Trophoblast cell (in vitro differentiated cells and primary cell): ENCODE results near the gene SLC4A1.

Experiments
- DNase-seq, 2 donors: peaks; one replicate each; pipeline ENCODE4 v3.0.0-alpha.2; 2016
- H2AFZ ChIP-seq: 2 replicates; pipeline ENCODE4 v1.6.1; 2013; ENCODE audit warnings: low read length, moderate library complexity, mild to moderate bottlenecking; ENCODE audit not compliant: insufficient read depth, poor library complexity
- H2AK5ac ChIP-seq: 2 replicates; pipeline ENCODE4 v1.6.1; 2013; ENCODE audit warnings: mild to moderate bottlenecking, low read length
- H2BK120ac ChIP-seq: 2 replicates; pipeline ENCODE4 v1.6.1; 2013; ENCODE audit warnings: low read length, mild to moderate bottlenecking, moderate library complexity; ENCODE audit not compliant: insufficient read depth, poor library complexity
- H2BK12ac ChIP-seq: 2 replicates; pipeline ENCODE4 v1.6.1; 2013; ENCODE audit warnings: mild to moderate bottlenecking, low read length, moderate library complexity
- H2BK5ac ChIP-seq: 2 replicates; pipeline ENCODE4 v1.6.1; 2013; ENCODE audit warnings: low read length, low read depth, moderate library complexity, mild to moderate bottlenecking; ENCODE audit not compliant: poor library complexity
- H3K14ac ChIP-seq: 2 replicates; pipeline ENCODE4 v1.6.1; 2013; ENCODE audit warnings: mild to moderate bottlenecking, low read length
- H3K18ac ChIP-seq: 2 replicates; pipeline ENCODE4 v1.6.1; 2013; ENCODE audit warnings: mild to moderate bottlenecking, low read length
- H3K23ac ChIP-seq: 2 replicates; pipeline ENCODE4 v1.6.1; 2013; ENCODE audit warnings: low read length
- H3K27ac ChIP-seq: 2 replicates; pipeline ENCODE4 v1.5.1; 2013; ENCODE audit warnings: low read depth, mild to moderate bottlenecking, inconsistent platforms, low read length, moderate library complexity
- H3K27me3 ChIP-seq: 2 replicates; pipeline ENCODE4 v1.6.1; 2013; ENCODE audit warnings: inconsistent platforms, mild to moderate bottlenecking, low read length, moderate library complexity; ENCODE audit not compliant: insufficient read depth
- H3K36me3 ChIP-seq, 2 experiments: 1 replicate in 1 of 2; 2 replicates in 1 of 2; pipeline ENCODE4 v1.6.1; 2013; ENCODE audit warnings: low read length in 2 of 2, mild to moderate bottlenecking in 2 of 2, moderate library complexity in 1 of 2; ENCODE audit not compliant: insufficient read depth in 2 of 2, control insufficient read depth in 1 of 2
- H3K4ac ChIP-seq: 2 replicates; pipeline ENCODE4 v1.6.1; 2013; ENCODE audit warnings: low read depth, mild to moderate bottlenecking, low read length, moderate library complexity
- H3K4me1 ChIP-seq, 2 experiments: 1 replicate in 1 of 2; 2 replicates in 1 of 2; pipeline ENCODE4 v1.6.1; 2013; ENCODE audit warnings: low read length in 2 of 2, mild to moderate bottlenecking in 2 of 2, moderate library complexity in 1 of 2; ENCODE audit not compliant: insufficient read depth in 2 of 2, control insufficient read depth in 1 of 2
- H3K4me2 ChIP-seq: 2 replicates; pipeline ENCODE4 v1.6.1; 2013; ENCODE audit warnings: inconsistent platforms, mild to moderate bottlenecking, low read length, moderate library complexity
- H3K4me3 ChIP-seq: 2 replicates; pipeline ENCODE4 v1.5.1; 2013; ENCODE audit warnings: mild to moderate bottlenecking, low read depth, low read length, inconsistent platforms
- H3K79me1 ChIP-seq: one replicate; pipeline ENCODE4 v1.6.1; 2013; ENCODE audit warnings: low read length
- H3K79me2 ChIP-seq: 2 replicates; pipeline ENCODE4 v1.6.1; 2013; ENCODE audit warnings: low read length, mild to moderate bottlenecking; ENCODE audit not compliant: control insufficient read depth, insufficient read depth, poor library complexity
- H3K9ac ChIP-seq: 2 replicates; pipeline ENCODE4 v1.6.1; 2013; ENCODE audit warnings: mild to moderate bottlenecking, low read length
- H3K9me3 ChIP-seq: 2 replicates; pipeline ENCODE4 v1.6.1; 2013; ENCODE audit warnings: low read depth, mild to moderate bottlenecking, control low read depth, inconsistent platforms, low read length; ENCODE audit not compliant: insufficient read depth
- H4K12ac ChIP-seq: 2 replicates; pipeline ENCODE4 v1.6.1; 2013; ENCODE audit warnings: low read depth, mild to moderate bottlenecking, low read length, moderate library complexity
- H4K8ac ChIP-seq: 2 replicates; pipeline ENCODE4 v1.6.1; 2013; ENCODE audit warnings: low read depth, mild to moderate bottlenecking, low read length, moderate library complexity
- H4K91ac ChIP-seq: one replicate; pipeline ENCODE4 v1.6.1; 2013; ENCODE audit warnings: low read depth, mild to moderate bottlenecking, low read length, moderate library complexity
- WGBS: extraction: QIAGEN DNeasy Blood & Tissue Kit; methylation state at CpG from one replicate; pipeline ENCODE4 v1.1.7; 2013; ENCODE audit warnings: missing lambda C conversion rate; ENCODE audit not compliant: insufficient read length, insufficient coverage; ENCODE audit errors: extremely low coverage; 5-methylcytosine and 5-hydroxymethylcytosine counted together

The SLC4A1 gene

GRCh38 chr17:44221862-44222111 lies 46.1 kb downstream of the SLC4A1 start:
- Histone ChIP-seq H3K79me1 (peaks cover 32% of the 10 kb centered on the region), H3K27ac (peak overlapping the region; percentile 39), H2BK5ac (no peak overlapping the region), H4K91ac (peak overlapping the region; percentile 39), H3K4me1 (peaks cover 8 to 15% of the 10 kb centered on the region in 2 experiments), H3K4me2 (peak overlapping the region; percentile 93), H3K23ac (no peak overlapping the region), H4K12ac (no peak overlapping the region), H3K4ac (peak overlapping the region; percentile 50), H4K8ac (peak overlapping the region; percentile 74), H2BK12ac (no peak overlapping the region), H3K36me3 (peaks cover under 1 to 11% of the 10 kb centered on the region in 2 experiments), H3K4me3 (peak overlapping the region; percentile 42), H2AK5ac (no peak overlapping the region), H2BK120ac (no peak overlapping the region), H3K27me3 (no peaks in the 10 kb centered on the region), H3K9ac (peak overlapping the region; percentile 24), H3K9me3 (no peaks in the 10 kb centered on the region), H3K79me2 (peaks cover 26% of the 10 kb centered on the region), H3K18ac (peak overlapping the region; percentile 40), H3K14ac (peak overlapping the region; percentile 26), H2AFZ (peak overlapping the region; percentile 70)
- no CpG with 5 or more reads among the region's 17 CpGs for WGBS
- DNase-seq: peak in 1 of 2 donors; percentile 9

GRCh38 chr17:44221084-44221861 lies 46.7 kb downstream of the SLC4A1 start:
- H3K27ac ChIP-seq: peak overlapping the region; percentile 97
- peak; percentile 67 to 82 for DNase-seq
- peak overlapping the region; percentile 67 for H3K9ac ChIP-seq
- peak overlapping the region; percentile 93 for H3K4me2 ChIP-seq
- H2BK12ac ChIP-seq: peak overlapping the region; percentile 47
- H3K4me1 ChIP-seq: peaks cover 8 to 15% of the 10 kb centered on the region in 2 experiments
- peaks cover 26% of the 10 kb centered on the region for H3K79me2 ChIP-seq
- peak overlapping the region; percentile 98 for H3K4me3 ChIP-seq
- no CpG with 5 or more reads among the region's 54 CpGs for WGBS
- H2AK5ac ChIP-seq: peak overlapping the region; percentile 57
- no peaks in the 10 kb centered on the region for H3K9me3 ChIP-seq
- H2BK120ac ChIP-seq: no peak overlapping the region
- H4K8ac ChIP-seq: peak overlapping the region; percentile 87
- no peak overlapping the region for H3K23ac ChIP-seq
- peak overlapping the region; percentile 98 for H3K18ac ChIP-seq
- H4K91ac ChIP-seq: peak overlapping the region; percentile 87
- peak overlapping the region; percentile 95 for H3K4ac ChIP-seq
- peak overlapping the region; percentile 74 for H2AFZ ChIP-seq
- H3K27me3 ChIP-seq: no peaks in the 10 kb centered on the region
- peak overlapping the region; percentile 94 for H3K14ac ChIP-seq
- peak overlapping the region; percentile 5 for H4K12ac ChIP-seq
- peaks cover 4 to 16% of the 10 kb centered on the region in 2 experiments for H3K36me3 ChIP-seq
- peak overlapping the region; percentile 44 for H2BK5ac ChIP-seq
- peaks cover 32% of the 10 kb centered on the region for H3K79me1 ChIP-seq

GRCh38 chr17:44220213-44221083 lies 47.5 kb downstream of the SLC4A1 start:
- H2BK12ac ChIP-seq: peak overlapping the region; percentile 32
- peak overlapping the region; percentile 99 for H3K18ac ChIP-seq
- H3K4me1 ChIP-seq: peaks cover 8 to 15% of the 10 kb centered on the region in 2 experiments

GRCh38 chr17:44219616-44220212 lies 48.2 kb downstream of the SLC4A1 start, which contains the start of gene UBTF:
TSS of gene UBTF (minus strand) at chr17:44219675. CDS start at chr17:44218229, 1,446 bp downstream.
- Histone ChIP-seq H3K27me3 (no peaks in the 10 kb centered on the region), H4K91ac (peak within 1 kb of the TSS; percentile 98), H3K18ac (peak within 1 kb of the TSS; percentile 99), H2AFZ (peak within 1 kb of the TSS; percentile 78), H3K79me2 (peaks cover 26% of the 10 kb centered on the region), H4K12ac (peak within 1 kb of the TSS; percentile 93), H3K4me3 (peak within 1 kb of the TSS; percentile 98), H2AK5ac (peak within 1 kb of the TSS; percentile 97), H3K4me2 (peak within 1 kb of the TSS; percentile 93), H3K9ac (peak within 1 kb of the TSS; percentile 100), H3K14ac (peak within 1 kb of the TSS; percentile 99), H3K4me1 (peaks cover 8 to 15% of the 10 kb centered on the region in 2 experiments), H4K8ac (peak within 1 kb of the TSS; percentile 96), H3K23ac (peak within 1 kb of the TSS; percentile 73), H2BK5ac (peak within 1 kb of the TSS; percentile 96), H3K79me1 (peaks cover 32% of the 10 kb centered on the region), H3K27ac (peak within 1 kb of the TSS; percentile 97), H3K4ac (peak within 1 kb of the TSS; percentile 100), H3K36me3 (peaks cover 18 to 32% of the 10 kb centered on the region in 2 experiments), H2BK120ac (peak within 1 kb of the TSS; percentile 96), H2BK12ac (peak within 1 kb of the TSS; percentile 32), H3K9me3 (no peaks in the 10 kb centered on the region)
- peak; percentile 47 to 71 for DNase-seq
- no CpG with 5 or more reads among the region's 76 CpGs for WGBS

More at GRCh38 chr17:44220213-44221083, 47.5 kb downstream of the SLC4A1 start:
- peak overlapping the region; percentile 93 for H4K12ac ChIP-seq
- H3K79me2 ChIP-seq: peaks cover 26% of the 10 kb centered on the region
- peak overlapping the region; percentile 78 for H2AFZ ChIP-seq
- peak overlapping the region; percentile 96 for H4K91ac ChIP-seq
- peak overlapping the region; percentile 96 for H4K8ac ChIP-seq
- H3K9ac ChIP-seq: peak overlapping the region; percentile 100
- peak overlapping the region; percentile 93 for H3K4me2 ChIP-seq
- peak overlapping the region; percentile 96 for H2BK5ac ChIP-seq
- H3K4ac ChIP-seq: peak overlapping the region; percentile 100
- peak overlapping the region; percentile 96 for H2BK120ac ChIP-seq
- H2AK5ac ChIP-seq: peak overlapping the region; percentile 97
- peak; percentile 12 to 51 for DNase-seq
- H3K27me3 ChIP-seq: no peaks in the 10 kb centered on the region
- H3K4me3 ChIP-seq: peak overlapping the region; percentile 98
- H3K27ac ChIP-seq: peak overlapping the region; percentile 97
- H3K23ac ChIP-seq: peak overlapping the region; percentile 73
- WGBS: no CpG with 5 or more reads among the region's 108 CpGs
- peaks cover 32% of the 10 kb centered on the region for H3K79me1 ChIP-seq
- no peaks in the 10 kb centered on the region for H3K9me3 ChIP-seq
- H3K36me3 ChIP-seq: peaks cover 10 to 24% of the 10 kb centered on the region in 2 experiments
- peak overlapping the region; percentile 99 for H3K14ac ChIP-seq
